ENCODE data around the gene GPC3. TPM values are rescaled to one million over a fixed set of nuclear protein-coding genes. Genes with fewer than 3 reads are reported as not detected.

The GPC3 gene
- total and polyA plus RNA-seq, 4 experiments from 2014 or later = 0.20 to 2.4 (median 0.22) TPM; not detected in 1

- no peak overlapping the region for H3K4me3 ChIP-seq (ENCODE audit: low read length in 2 of 2)
- Mint-ChIP-seq H3K9me3 (no peaks in the 10 kb centered on the region), H3K27ac (no peak overlapping the region), H3K27me3 (peaks cover 0 to 4% of the 10 kb centered on the region in 2 donors), H3K36me3 (no peaks in the 10 kb centered on the region), H3K4me3 (no peak overlapping the region), H3K4me1 (no peaks in the 10 kb centered on the region)
- H3K27ac ChIP-seq (ENCODE audit: low read depth, low read length) = no peak overlapping the region
- no peaks in the 10 kb centered on the region for H3K4me1 ChIP-seq (ENCODE audit: insufficient read depth, low read length)
- no peaks in the 10 kb centered on the region for H3K9me3 ChIP-seq (ENCODE audit: control insufficient read depth in 1 of 2, low read length in 2 of 2)
- DNase-seq = no peak
- CTCF ChIA-PET (ENCODE audit: partially characterized antibody) = no interaction called here
- intact Hi-C loops (cut with micrococcal nuclease) = no loop called here
- no peaks in the 10 kb centered on the region for H3K36me3 ChIP-seq (ENCODE audit: insufficient read depth, low read length)
- H3K27me3 ChIP-seq (ENCODE audit: insufficient read depth, low read length) = no peaks in the 10 kb centered on the region
- POLR2A ChIA-PET (ENCODE audit: partially characterized antibody) = no interaction called here
Observed at GRCh38 chrX:133658293-133658911, 327.0 kb downstream of the GPC3 start.

GRCh38 chrX:133655275-133656265, 329.8 kb downstream of the GPC3 start:
- intact Hi-C loops (cut with micrococcal nuclease) = no loop called here
- Histone ChIP-seq H3K4me3 (ENCODE audit: low read length in 2 of 2) (no peak overlapping the region), H3K4me1 (ENCODE audit: insufficient read depth, low read length) (no peaks in the 10 kb centered on the region), H3K27ac (ENCODE audit: low read depth, low read length) (no peak overlapping the region), H3K27me3 (ENCODE audit: insufficient read depth, low read length) (no peaks in the 10 kb centered on the region), H3K36me3 (ENCODE audit: insufficient read depth, low read length) (no peaks in the 10 kb centered on the region), H3K9me3 (ENCODE audit: control insufficient read depth in 1 of 2, low read length in 2 of 2) (no peaks in the 10 kb centered on the region)
- no peak for DNase-seq
- H3K27ac Mint-ChIP-seq = no peak overlapping the region
- ChIA-PET CTCF (ENCODE audit: partially characterized antibody) (no interaction called here), POLR2A (ENCODE audit: partially characterized antibody) (no interaction called here)
- peaks cover 0 to 4% of the 10 kb centered on the region in 2 donors for H3K27me3 Mint-ChIP-seq
- no peak overlapping the region for H3K4me3 Mint-ChIP-seq
- H3K4me1 Mint-ChIP-seq = no peaks in the 10 kb centered on the region
- no peaks in the 10 kb centered on the region for H3K9me3 Mint-ChIP-seq
- no peaks in the 10 kb centered on the region for H3K36me3 Mint-ChIP-seq

- ChIA-PET POLR2A (ENCODE audit: partially characterized antibody) (no interaction called here), CTCF (ENCODE audit: partially characterized antibody) (no interaction called here)
- H3K4me3 Mint-ChIP-seq = no peak overlapping the region
- H3K27me3 ChIP-seq (ENCODE audit: insufficient read depth, low read length) = no peaks in the 10 kb centered on the region
- no peak overlapping the region for H3K27ac Mint-ChIP-seq
- no peaks in the 10 kb centered on the region for H3K4me1 Mint-ChIP-seq
- H3K4me1 ChIP-seq (ENCODE audit: insufficient read depth, low read length) = no peaks in the 10 kb centered on the region
- no peaks in the 10 kb centered on the region for H3K36me3 Mint-ChIP-seq
- H3K4me3 ChIP-seq (ENCODE audit: low read length in 2 of 2) = no peak overlapping the region
- no peaks in the 10 kb centered on the region for H3K36me3 ChIP-seq (ENCODE audit: insufficient read depth, low read length)
- intact Hi-C loops (cut with micrococcal nuclease) = no loop called here
- no peak overlapping the region for H3K27ac ChIP-seq (ENCODE audit: low read depth, low read length)
- H3K9me3 Mint-ChIP-seq = no peaks in the 10 kb centered on the region
- peaks cover 0 to 4% of the 10 kb centered on the region in 2 donors for H3K27me3 Mint-ChIP-seq
- no peaks in the 10 kb centered on the region for H3K9me3 ChIP-seq (ENCODE audit: control insufficient read depth in 1 of 2, low read length in 2 of 2)
- no peak for DNase-seq
Observed at GRCh38 chrX:133654811-133655210, 330.6 kb downstream of the GPC3 start.

GRCh38 chrX:133653358-133653757, 332.0 kb downstream of the GPC3 start:
- Histone ChIP-seq H3K36me3 (ENCODE audit: insufficient read depth, low read length) (no peaks in the 10 kb centered on the region), H3K27me3 (ENCODE audit: insufficient read depth, low read length) (no peaks in the 10 kb centered on the region), H3K4me3 (ENCODE audit: low read length in 2 of 2) (no peak overlapping the region), H3K27ac (ENCODE audit: low read depth, low read length) (no peak overlapping the region), H3K9me3 (ENCODE audit: control insufficient read depth in 1 of 2, low read length in 2 of 2) (no peaks in the 10 kb centered on the region), H3K4me1 (ENCODE audit: insufficient read depth, low read length) (no peaks in the 10 kb centered on the region)
- H3K36me3 Mint-ChIP-seq = no peaks in the 10 kb centered on the region
- H3K27me3 Mint-ChIP-seq = no peaks in the 10 kb centered on the region
- no peaks in the 10 kb centered on the region for H3K4me1 Mint-ChIP-seq
- no peaks in the 10 kb centered on the region for H3K9me3 Mint-ChIP-seq
- DNase-seq = no peak
- intact Hi-C loops (cut with micrococcal nuclease) = no loop called here
- ChIA-PET POLR2A (ENCODE audit: partially characterized antibody) (no interaction called here), CTCF (ENCODE audit: partially characterized antibody) (no interaction called here)
- H3K4me3 Mint-ChIP-seq = no peak overlapping the region
- no peak overlapping the region for H3K27ac Mint-ChIP-seq

GRCh38 chrX:133652185-133652584, 333.2 kb downstream of the GPC3 start:
- H3K4me3 Mint-ChIP-seq = no peak overlapping the region
- no peaks in the 10 kb centered on the region for H3K27me3 Mint-ChIP-seq
- no peaks in the 10 kb centered on the region for H3K36me3 Mint-ChIP-seq
- H3K27me3 ChIP-seq (ENCODE audit: insufficient read depth, low read length) = no peaks in the 10 kb centered on the region
- ChIA-PET POLR2A (ENCODE audit: partially characterized antibody) (no interaction called here), CTCF (ENCODE audit: partially characterized antibody) (no interaction called here)
- H3K36me3 ChIP-seq (ENCODE audit: insufficient read depth, low read length) = no peaks in the 10 kb centered on the region
- no peaks in the 10 kb centered on the region for H3K4me1 Mint-ChIP-seq
- H3K9me3 Mint-ChIP-seq = no peaks in the 10 kb centered on the region
- H3K4me3 ChIP-seq (ENCODE audit: low read length in 2 of 2) = no peak overlapping the region
- H3K4me1 ChIP-seq (ENCODE audit: insufficient read depth, low read length) = no peaks in the 10 kb centered on the region
- DNase-seq = no peak
- H3K9me3 ChIP-seq (ENCODE audit: control insufficient read depth in 1 of 2, low read length in 2 of 2) = no peaks in the 10 kb centered on the region
- intact Hi-C loops (cut with micrococcal nuclease) = no loop called here
- no peak overlapping the region for H3K27ac Mint-ChIP-seq
- no peak overlapping the region for H3K27ac ChIP-seq (ENCODE audit: low read depth, low read length)

- ChIA-PET POLR2A (ENCODE audit: partially characterized antibody) (no interaction called here), CTCF (ENCODE audit: partially characterized antibody) (no interaction called here)
- Histone ChIP-seq H3K36me3 (ENCODE audit: insufficient read depth, low read length) (no peaks in the 10 kb centered on the region), H3K4me1 (ENCODE audit: insufficient read depth, low read length) (no peaks in the 10 kb centered on the region), H3K9me3 (ENCODE audit: control insufficient read depth in 1 of 2, low read length in 2 of 2) (no peaks in the 10 kb centered on the region), H3K4me3 (ENCODE audit: low read length in 2 of 2) (no peak overlapping the region), H3K27me3 (ENCODE audit: insufficient read depth, low read length) (no peaks in the 10 kb centered on the region), H3K27ac (ENCODE audit: low read depth, low read length) (no peak overlapping the region)
- no peak for DNase-seq
- H3K9me3 Mint-ChIP-seq = no peaks in the 10 kb centered on the region
- no peaks in the 10 kb centered on the region for H3K4me1 Mint-ChIP-seq
- no peak overlapping the region for H3K4me3 Mint-ChIP-seq
- no peak overlapping the region for H3K27ac Mint-ChIP-seq
- intact Hi-C loops (cut with micrococcal nuclease) = no loop called here
- H3K36me3 Mint-ChIP-seq = no peaks in the 10 kb centered on the region
- H3K27me3 Mint-ChIP-seq = no peaks in the 10 kb centered on the region
Observed at GRCh38 chrX:133650239-133650638, 335.2 kb downstream of the GPC3 start.

GRCh38 chrX:133649651-133650050, 335.7 kb downstream of the GPC3 start:
- ChIA-PET POLR2A (ENCODE audit: partially characterized antibody) (no interaction called here), CTCF (ENCODE audit: partially characterized antibody) (no interaction called here)
- intact Hi-C loops (cut with micrococcal nuclease) = no loop called here
- Histone ChIP-seq H3K4me1 (ENCODE audit: insufficient read depth, low read length) (no peaks in the 10 kb centered on the region), H3K4me3 (ENCODE audit: low read length in 2 of 2) (no peak overlapping the region), H3K27ac (ENCODE audit: low read depth, low read length) (no peak overlapping the region), H3K36me3 (ENCODE audit: insufficient read depth, low read length) (no peaks in the 10 kb centered on the region), H3K9me3 (ENCODE audit: control insufficient read depth in 1 of 2, low read length in 2 of 2) (no peaks in the 10 kb centered on the region), H3K27me3 (ENCODE audit: insufficient read depth, low read length) (no peaks in the 10 kb centered on the region)
- Mint-ChIP-seq H3K27me3 (no peaks in the 10 kb centered on the region), H3K36me3 (no peaks in the 10 kb centered on the region), H3K9me3 (no peaks in the 10 kb centered on the region), H3K4me1 (no peaks in the 10 kb centered on the region), H3K4me3 (no peak overlapping the region), H3K27ac (no peak overlapping the region)
- DNase-seq = no peak

Measured in CD4-positive, alpha-beta memory T cell (primary cell).